Measurements from ENCODE around the gene RPL26.

RPL26 gene

GRCh38 chr17:8338753-8339140 lies 44.2 kb downstream of the RPL26 start:
- Histone ChIP-seq H3K9ac (ENCODE audit: low read length) (no peak overlapping the region), H3K9me3 (replicated peaks; ENCODE audit: insufficient read depth, low read length) (no peaks in the 10 kb centered on the region), H3K36me3 (replicated peaks; ENCODE audit: insufficient read depth, low read length) (no peaks in the 10 kb centered on the region), H3F3A (ENCODE audit: insufficient read depth, low read length) (no peaks in the 10 kb centered on the region), H4K20me1 (ENCODE audit: insufficient read depth, low read length) (no peaks in the 10 kb centered on the region), H3K79me2 (ENCODE audit: low read length) (no peaks in the 10 kb centered on the region), H3K27me3 (replicated peaks; ENCODE audit: insufficient read depth, low read length) (no peaks in the 10 kb centered on the region), H3K9me2 (replicated peaks; ENCODE audit: insufficient read depth, low read length) (no peaks in the 10 kb centered on the region), H3K27ac (ENCODE audit: low read length) (no peak overlapping the region), H2AFZ (ENCODE audit: low read length) (no peak overlapping the region), H3K4me1 (ENCODE audit: low read length) (no peaks in the 10 kb centered on the region), H3K4me3 (ENCODE audit: low read length) (no peak overlapping the region), H3K4me2 (ENCODE audit: low read depth, low read length) (no peak overlapping the region)
- TF ChIP-seq CTCF (IDR thresholded peaks at IDR 0.05; ENCODE audit: low read length) = no peak
- no peak for TF ChIP-seq EZH2phosphoT487 (IDR thresholded peaks at IDR 0.05; ENCODE audit: low read length)
- no peak for TF ChIP-seq EZH2 (optimal IDR thresholded peaks at IDR 0.05; ENCODE audit: low read depth, low read length)
- no peak for DNase-seq

GRCh38 chr17:8337802-8338752 lies 44.9 kb downstream of the RPL26 start:
- H3K36me3 ChIP-seq (replicated peaks; ENCODE audit: insufficient read depth, low read length) = no peaks in the 10 kb centered on the region
- no peak overlapping the region for H3K4me2 ChIP-seq (ENCODE audit: low read depth, low read length)
- no peak for DNase-seq
- no peaks in the 10 kb centered on the region for H3K4me1 ChIP-seq (ENCODE audit: low read length)
- TF ChIP-seq EZH2phosphoT487 (IDR thresholded peaks at IDR 0.05; ENCODE audit: low read length) (no peak), CTCF (IDR thresholded peaks at IDR 0.05; ENCODE audit: low read length) (no peak), EZH2 (optimal IDR thresholded peaks at IDR 0.05; ENCODE audit: low read depth, low read length) (no peak)
- no peaks in the 10 kb centered on the region for H3K27me3 ChIP-seq (replicated peaks; ENCODE audit: insufficient read depth, low read length)
- H3K9me2 ChIP-seq (replicated peaks; ENCODE audit: insufficient read depth, low read length) = no peaks in the 10 kb centered on the region
- no peaks in the 10 kb centered on the region for H4K20me1 ChIP-seq (ENCODE audit: insufficient read depth, low read length)
- no peak overlapping the region for H3K9ac ChIP-seq (ENCODE audit: low read length)
- H3K4me3 ChIP-seq (ENCODE audit: low read length) = no peak overlapping the region
- no peak overlapping the region for H3K27ac ChIP-seq (ENCODE audit: low read length)
- no peak overlapping the region for H2AFZ ChIP-seq (ENCODE audit: low read length)
- no peaks in the 10 kb centered on the region for H3K9me3 ChIP-seq (replicated peaks; ENCODE audit: insufficient read depth, low read length)
- H3K79me2 ChIP-seq (ENCODE audit: low read length) = no peaks in the 10 kb centered on the region
- no peaks in the 10 kb centered on the region for H3F3A ChIP-seq (ENCODE audit: insufficient read depth, low read length)

GRCh38 chr17:8333281-8333680 lies 49.7 kb downstream of the RPL26 start:
- Histone ChIP-seq H3K36me3 (replicated peaks; ENCODE audit: insufficient read depth, low read length) (no peaks in the 10 kb centered on the region), H3K4me2 (ENCODE audit: low read depth, low read length) (no peak overlapping the region), H3K9ac (ENCODE audit: low read length) (no peak overlapping the region), H3K4me3 (ENCODE audit: low read length) (no peak overlapping the region), H3F3A (ENCODE audit: insufficient read depth, low read length) (no peaks in the 10 kb centered on the region), H3K4me1 (ENCODE audit: low read length) (no peaks in the 10 kb centered on the region), H4K20me1 (ENCODE audit: insufficient read depth, low read length) (no peaks in the 10 kb centered on the region), H3K9me3 (replicated peaks; ENCODE audit: insufficient read depth, low read length) (no peaks in the 10 kb centered on the region), H3K9me2 (replicated peaks; ENCODE audit: insufficient read depth, low read length) (no peaks in the 10 kb centered on the region), H3K79me2 (ENCODE audit: low read length) (no peaks in the 10 kb centered on the region), H3K27me3 (replicated peaks; ENCODE audit: insufficient read depth, low read length) (0 out of 2 replicates have a peak, but pooled peaks cover under 1% of the 10 kb centered on the region), H2AFZ (ENCODE audit: low read length) (no peak overlapping the region), H3K27ac (ENCODE audit: low read length) (no peak overlapping the region)
- TF ChIP-seq EZH2phosphoT487 (IDR thresholded peaks at IDR 0.05; ENCODE audit: low read length) = no peak
- TF ChIP-seq EZH2 (optimal IDR thresholded peaks at IDR 0.05; ENCODE audit: low read depth, low read length) = no peak
- no peak for TF ChIP-seq CTCF (IDR thresholded peaks at IDR 0.05; ENCODE audit: low read length)
- no peak for DNase-seq
